OCI-LY3 (cell line): ENCODE results near the gene FAM117A.

ENCODE experiments used
- H2AFZ ChIP-seq: fragments of 200-600, 300-600 bp; shearing (Covaris generic); 2 replicates; pipeline ENCODE4 v1.6.0; 2014; ENCODE audit warnings: antibody characterized with exemption, low read depth, low read length
- H3K27ac ChIP-seq: fragments of 200-600, 300-600 bp; sonication (generic); 2 replicates; pipeline ENCODE4 v1.5.1; 2014; ENCODE audit warnings: mild to moderate bottlenecking, low read length, moderate library complexity, mixed read lengths
- H3K27me3 ChIP-seq: fragments of 200-600, 300-600 bp; sonication (generic); 2 replicates; pipeline ENCODE4 v1.6.1; 2014; ENCODE audit warnings: low read depth, low read length, mixed read lengths
- H3K36me3 ChIP-seq: fragments of 200-600, 300-600 bp; sonication (generic); replicated peaks from 2 replicates; pipeline ENCODE3; 2014; ENCODE audit warnings: low read depth, low read length, mixed read lengths
- H3K4me1 ChIP-seq: fragments of 300-600, 200-600 bp; sonication (generic); 2 replicates; pipeline ENCODE4 v1.6.1; 2014; ENCODE audit warnings: low read length, mixed read lengths
- H3K4me2 ChIP-seq: fragments of 200-600, 300-600 bp; sonication (generic); 2 replicates; pipeline ENCODE4 v1.6.1; 2014; ENCODE audit warnings: low read length, mixed read lengths
- H3K4me3 ChIP-seq: fragments of 300-600, 200-600 bp; sonication (generic); 2 replicates; pipeline ENCODE4 v1.5.1; 2014; ENCODE audit warnings: antibody characterized with exemption, mild to moderate bottlenecking, low read length, moderate library complexity
- H3K79me2 ChIP-seq: fragments of 300-600, 200-600 bp; shearing (Covaris generic); 2 replicates; pipeline ENCODE4 v1.6.1; 2014; ENCODE audit warnings: mild to moderate bottlenecking, low read length, mixed read lengths
- H3K9ac ChIP-seq: fragments of 300-600, 200-600 bp; shearing (Covaris generic); 2 replicates; pipeline ENCODE4 v1.6.0; 2014; ENCODE audit warnings: mild to moderate bottlenecking, low read length, moderate library complexity
- H3K9me3 ChIP-seq: fragments of 200-600, 300-600 bp; shearing (Covaris generic); 2 replicates; pipeline ENCODE4 v1.6.1; 2014; ENCODE audit warnings: low read length, mixed read lengths; ENCODE audit not compliant: insufficient read depth
- H4K20me1 ChIP-seq: fragments of 200-600, 300-600 bp; sonication (generic); 2 replicates; pipeline ENCODE4 v1.6.1; 2016; ENCODE audit warnings: low read length, mixed read lengths; ENCODE audit not compliant: insufficient read depth
- CTCF ChIP-seq: fragments of 200-600, 300-600 bp; sonication (generic); IDR thresholded peaks from 2 replicates; pipeline ENCODE4 v1.5.1; 2014; ENCODE audit warnings: antibody characterized with exemption, low read length, low read depth
- EZH2phosphoT487 ChIP-seq: fragments of 200-600 bp; shearing (Covaris generic); IDR thresholded peaks from 2 replicates; pipeline ENCODE4 v1.6.1; 2018; ENCODE audit warnings: antibody characterized with exemption, mixed run types, low read depth

FAM117A gene

DNA sequence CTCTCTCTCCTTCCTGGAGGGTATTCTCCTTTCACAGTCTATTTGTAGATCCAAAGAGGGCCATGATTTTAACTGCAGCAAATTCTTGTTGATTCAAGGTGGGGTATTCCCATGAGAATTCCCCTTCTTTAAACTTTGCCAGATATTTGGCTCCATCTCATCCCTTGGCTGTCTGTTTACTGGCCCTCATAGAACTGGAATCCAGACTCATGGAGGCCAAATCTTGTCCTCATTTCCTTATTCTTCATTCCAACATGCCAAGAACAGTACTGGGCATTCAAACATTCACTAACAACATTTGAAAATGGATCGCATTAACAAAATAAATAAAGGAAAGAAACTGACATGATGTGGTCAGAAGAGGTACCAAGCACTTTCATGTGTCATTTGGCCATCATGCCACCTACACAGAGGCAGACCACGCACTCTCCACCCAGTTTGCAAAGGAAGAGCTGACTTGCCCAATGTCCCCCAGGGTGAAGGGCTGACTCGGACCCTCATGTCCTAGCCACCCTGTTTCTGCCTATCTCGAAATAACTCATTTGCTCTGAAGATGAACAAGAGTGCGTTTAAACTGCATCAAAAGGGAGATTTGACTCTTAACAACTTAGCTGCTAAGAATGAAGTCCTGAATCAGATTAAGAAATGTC lies 33.0 kb downstream of the FAM117A start:
- no peaks in the 10 kb centered on the region for H3K79me2 ChIP-seq
- H2AFZ ChIP-seq = no peak overlapping the region
- peaks cover 8% of the 10 kb centered on the region for H3K4me1 ChIP-seq
- no peak overlapping the region for H3K4me2 ChIP-seq
- H3K9ac ChIP-seq = no peak overlapping the region
- no peaks in the 10 kb centered on the region for H3K9me3 ChIP-seq
- TF ChIP-seq CTCF (no peak), EZH2phosphoT487 (no peak)
- H4K20me1 ChIP-seq = 0 out of 2 replicates have a peak, but pooled peaks cover 4% of the 10 kb centered on the region
- H3K27me3 ChIP-seq = no peaks in the 10 kb centered on the region
- no peak overlapping the region for H3K4me3 ChIP-seq
- H3K27ac ChIP-seq = no peak overlapping the region
- peaks cover 1% of the 10 kb centered on the region for H3K36me3 ChIP-seq

GRCh38 chr17:49730078-49730784 lies 33.7 kb downstream of the FAM117A start:
- no peak overlapping the region for H3K27ac ChIP-seq

GRCh38 chr17:49729069-49729468 lies 34.9 kb downstream of the FAM117A start:
- no peak overlapping the region for H3K9ac ChIP-seq
- H3K36me3 ChIP-seq = peaks cover 7% of the 10 kb centered on the region
- 0 out of 2 replicates have a peak, but pooled peaks cover 4% of the 10 kb centered on the region for H4K20me1 ChIP-seq
- no peaks in the 10 kb centered on the region for H3K27me3 ChIP-seq
- H2AFZ ChIP-seq = no peak overlapping the region
- no peak overlapping the region for H3K4me3 ChIP-seq
- no peak overlapping the region for H3K4me2 ChIP-seq
- H3K27ac ChIP-seq = no peak overlapping the region
- no peaks in the 10 kb centered on the region for H3K9me3 ChIP-seq
- no peak for TF ChIP-seq CTCF
- TF ChIP-seq EZH2phosphoT487 = no peak
- peaks cover 8% of the 10 kb centered on the region for H3K4me1 ChIP-seq
- no peaks in the 10 kb centered on the region for H3K79me2 ChIP-seq

More at GRCh38 chr17:49730078-49730784, 33.7 kb downstream of the FAM117A start:
- Histone ChIP-seq H3K27me3 (no peaks in the 10 kb centered on the region), H4K20me1 (0 out of 2 replicates have a peak, but pooled peaks cover 4% of the 10 kb centered on the region), H3K9me3 (no peaks in the 10 kb centered on the region), H3K4me1 (peaks cover 8% of the 10 kb centered on the region), H3K9ac (no peak overlapping the region), H3K4me3 (no peak overlapping the region), H3K79me2 (no peaks in the 10 kb centered on the region), H2AFZ (no peak overlapping the region), H3K4me2 (no peak overlapping the region), H3K36me3 (peaks cover 7% of the 10 kb centered on the region)
- TF ChIP-seq EZH2phosphoT487 (no peak), CTCF (no peak)

DNA sequence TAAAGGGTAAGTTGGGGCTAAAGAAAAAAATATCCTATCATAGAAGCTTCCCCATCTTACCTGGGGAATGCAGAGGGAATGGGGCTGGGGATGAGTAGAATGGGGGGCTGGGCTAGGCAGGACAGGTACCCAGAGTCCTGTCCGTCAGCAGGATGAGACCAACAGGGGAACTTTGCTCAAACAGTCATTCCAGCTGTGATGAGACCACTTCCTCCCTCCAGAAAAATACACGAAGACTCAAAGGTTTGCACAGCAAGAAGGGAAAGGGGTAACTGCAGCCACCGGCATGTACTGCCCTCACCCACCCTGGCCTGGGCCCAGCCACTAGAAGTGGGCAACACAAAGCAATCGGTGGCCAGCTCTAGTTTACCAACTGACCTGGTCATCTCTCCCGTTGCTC lies 35.5 kb downstream of the FAM117A start:
- Histone ChIP-seq H3K9me3 (no peaks in the 10 kb centered on the region), H3K36me3 (peaks cover 7% of the 10 kb centered on the region), H3K9ac (no peak overlapping the region), H2AFZ (no peak overlapping the region), H3K4me1 (peaks cover 8% of the 10 kb centered on the region), H3K79me2 (no peaks in the 10 kb centered on the region), H3K4me2 (no peak overlapping the region), H3K4me3 (no peak overlapping the region), H3K27me3 (no peaks in the 10 kb centered on the region), H4K20me1 (0 out of 2 replicates have a peak, but pooled peaks cover 4% of the 10 kb centered on the region), H3K27ac (no peak overlapping the region)
- TF ChIP-seq CTCF (no peak), EZH2phosphoT487 (no peak)
